ENCODE measurements around the gene OBSL1.

DNA sequence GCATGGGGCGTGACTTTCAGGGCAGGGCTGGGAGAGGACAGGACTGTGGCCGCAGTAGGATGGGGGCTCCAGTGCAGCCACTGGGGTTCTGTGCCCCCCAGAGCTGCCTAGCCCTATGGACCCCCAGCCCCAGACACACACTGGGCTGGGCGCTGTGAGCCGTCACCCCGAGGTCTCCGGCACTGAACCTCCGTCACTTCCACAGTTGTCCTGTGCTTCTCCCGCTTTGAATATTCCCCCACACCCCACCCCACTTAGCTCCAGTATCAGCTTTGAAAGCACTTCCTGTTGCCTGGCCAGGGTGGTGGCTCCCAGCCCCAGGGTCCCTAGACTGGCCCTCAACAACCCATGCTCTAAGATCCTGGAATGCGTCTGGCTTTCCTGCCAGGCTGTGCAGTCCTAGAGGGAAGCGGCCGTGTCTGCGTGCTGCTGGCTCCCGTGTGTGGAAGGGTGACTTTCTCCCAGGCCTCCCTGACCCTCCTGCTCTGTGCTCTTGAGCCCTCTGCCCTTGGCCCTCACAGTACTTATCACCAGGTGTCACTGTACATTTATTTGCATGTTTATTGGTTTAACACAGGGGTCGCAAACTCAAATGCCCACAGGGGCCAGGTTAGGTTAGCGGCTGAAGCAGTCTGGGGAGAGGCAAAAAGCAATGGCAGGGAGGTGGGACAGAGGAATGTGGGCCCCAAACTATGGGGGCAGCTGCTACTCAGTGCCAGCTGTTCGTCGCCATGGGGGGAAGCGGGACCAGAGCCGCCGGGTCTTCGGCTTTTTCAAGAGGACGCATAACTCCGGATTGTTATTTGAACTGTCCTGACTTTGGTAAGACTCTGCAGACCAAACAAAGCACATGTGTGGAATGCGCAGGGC lies 9.9 kb downstream of the OBSL1 start:
- TF ChIP-seq SP1 (IDR thresholded peaks at IDR 0.05) (no peak), YY1 (IDR thresholded peaks at IDR 0.05) (no peak), EGR1 (IDR thresholded peaks at IDR 0.05; ENCODE audit: low read depth in 2 of 2) (no peak), GABPA (IDR thresholded peaks at IDR 0.05 in 1 of 2, conservative IDR thresholded peaks at IDR 0.05 in 1 of 2) (no peak), FOXA1 (IDR thresholded peaks at IDR 0.05) (no peak), TAF1 (conservative IDR thresholded peaks at IDR 0.05) (no peak), FOXA2 (IDR thresholded peaks at IDR 0.05) (no peak), NR2F2 (IDR thresholded peaks at IDR 0.05) (no peak), HNF4A (conservative IDR thresholded peaks at IDR 0.05) (no peak), HNF4G (IDR thresholded peaks at IDR 0.05) (no peak)
- TF ChIP-seq, protein P1, sequence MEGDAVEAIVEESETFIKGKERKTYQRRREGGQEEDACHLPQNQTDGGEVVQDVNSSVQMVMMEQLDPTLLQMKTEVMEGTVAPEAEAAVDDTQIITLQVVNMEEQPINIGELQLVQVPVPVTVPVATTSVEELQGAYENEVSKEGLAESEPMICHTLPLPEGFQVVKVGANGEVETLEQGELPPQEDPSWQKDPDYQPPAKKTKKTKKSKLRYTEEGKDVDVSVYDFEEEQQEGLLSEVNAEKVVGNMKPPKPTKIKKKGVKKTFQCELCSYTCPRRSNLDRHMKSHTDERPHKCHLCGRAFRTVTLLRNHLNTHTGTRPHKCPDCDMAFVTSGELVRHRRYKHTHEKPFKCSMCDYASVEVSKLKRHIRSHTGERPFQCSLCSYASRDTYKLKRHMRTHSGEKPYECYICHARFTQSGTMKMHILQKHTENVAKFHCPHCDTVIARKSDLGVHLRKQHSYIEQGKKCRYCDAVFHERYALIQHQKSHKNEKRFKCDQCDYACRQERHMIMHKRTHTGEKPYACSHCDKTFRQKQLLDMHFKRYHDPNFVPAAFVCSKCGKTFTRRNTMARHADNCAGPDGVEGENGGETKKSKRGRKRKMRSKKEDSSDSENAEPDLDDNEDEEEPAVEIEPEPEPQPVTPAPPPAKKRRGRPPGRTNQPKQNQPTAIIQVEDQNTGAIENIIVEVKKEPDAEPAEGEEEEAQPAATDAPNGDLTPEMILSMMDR (IDR thresholded peaks at IDR 0.05; ENCODE audit: low read depth, low read length, missing input control): no peak
- TF ChIP-seq, protein P2, sequence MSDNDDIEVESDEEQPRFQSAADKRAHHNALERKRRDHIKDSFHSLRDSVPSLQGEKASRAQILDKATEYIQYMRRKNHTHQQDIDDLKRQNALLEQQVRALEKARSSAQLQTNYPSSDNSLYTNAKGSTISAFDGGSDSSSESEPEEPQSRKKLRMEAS (IDR thresholded peaks at IDR 0.05): no peak
- TF ChIP-seq, protein P3, sequence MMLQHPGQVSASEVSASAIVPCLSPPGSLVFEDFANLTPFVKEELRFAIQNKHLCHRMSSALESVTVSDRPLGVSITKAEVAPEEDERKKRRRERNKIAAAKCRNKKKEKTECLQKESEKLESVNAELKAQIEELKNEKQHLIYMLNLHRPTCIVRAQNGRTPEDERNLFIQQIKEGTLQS (IDR thresholded peaks at IDR 0.05): no peak
- TF ChIP-seq, protein P4, sequence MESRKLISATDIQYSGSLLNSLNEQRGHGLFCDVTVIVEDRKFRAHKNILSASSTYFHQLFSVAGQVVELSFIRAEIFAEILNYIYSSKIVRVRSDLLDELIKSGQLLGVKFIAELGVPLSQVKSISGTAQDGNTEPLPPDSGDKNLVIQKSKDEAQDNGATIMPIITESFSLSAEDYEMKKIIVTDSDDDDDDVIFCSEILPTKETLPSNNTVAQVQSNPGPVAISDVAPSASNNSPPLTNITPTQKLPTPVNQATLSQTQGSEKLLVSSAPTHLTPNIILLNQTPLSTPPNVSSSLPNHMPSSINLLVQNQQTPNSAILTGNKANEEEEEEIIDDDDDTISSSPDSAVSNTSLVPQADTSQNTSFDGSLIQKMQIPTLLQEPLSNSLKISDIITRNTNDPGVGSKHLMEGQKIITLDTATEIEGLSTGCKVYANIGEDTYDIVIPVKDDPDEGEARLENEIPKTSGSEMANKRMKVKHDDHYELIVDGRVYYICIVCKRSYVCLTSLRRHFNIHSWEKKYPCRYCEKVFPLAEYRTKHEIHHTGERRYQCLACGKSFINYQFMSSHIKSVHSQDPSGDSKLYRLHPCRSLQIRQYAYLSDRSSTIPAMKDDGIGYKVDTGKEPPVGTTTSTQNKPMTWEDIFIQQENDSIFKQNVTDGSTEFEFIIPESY (IDR thresholded peaks at IDR 0.05): no peak

Data from liver (tissue), 3 donors.